IMR-90 (cell line): Measurements from ENCODE around the gene EDARADD.

ENCODE experiments used
- CTCF ChIP-seq: conservative IDR thresholded peaks from 2 replicates; pipeline ENCODE4 v1.5.1; 2012; ENCODE audit warnings: mild to moderate bottlenecking, low read depth, low read length, improper control_type of control experiment
- ELK1 ChIP-seq: fragments of 150-350 bp; IDR thresholded peaks from 2 replicates; pipeline ENCODE4 v1.6.1; 2016; ENCODE audit warnings: low read depth, mild to moderate bottlenecking, low read length, moderate library complexity, borderline replicate concordance
- MAFK ChIP-seq: IDR thresholded peaks from 2 replicates; pipeline ENCODE4 v1.6.1; 2012; ENCODE audit warnings: low read depth, low read length, improper control_type of control experiment
- POLR2A ChIP-seq: IDR thresholded peaks from 2 replicates; pipeline ENCODE4 v1.6.1; 2012; ENCODE audit warnings: mild to moderate bottlenecking, low read depth, low read length
- RFX5 ChIP-seq: IDR thresholded peaks from 2 replicates; pipeline ENCODE4 v1.8.0; 2012; ENCODE audit warnings: low read depth, mild to moderate bottlenecking, low read length, moderate library complexity
- USF2 ChIP-seq: fragments of 150-350 bp; IDR thresholded peaks from 2 replicates; pipeline ENCODE4 v1.6.1; 2017; ENCODE audit warnings: mild to moderate bottlenecking, antibody characterized with exemption, low read length, low read depth

- no peak for TF ChIP-seq CTCF
- no peak for TF ChIP-seq POLR2A
- no peak for TF ChIP-seq RFX5
- no peak for TF ChIP-seq USF2
- no peak for TF ChIP-seq MAFK
- no peak for TF ChIP-seq ELK1
Measured at GRCh38 chr1:236486356-236487002, 92.4 kb downstream of the EDARADD start.
